Glomerular endothelial cell (primary cell): ENCODE measurements around the gene PFN1. TPM values are rescaled to one million over a fixed set of nuclear protein-coding genes. Genes with fewer than 3 reads are reported as not detected.
"Not testable (repeated sequence)": the region's sequence is repeated elsewhere in the genome, so short reads cannot be mapped to it uniquely, and the experiment has no call there.

ENCODE experiments used
- DNase-seq: peaks from one replicate; pipeline ENCODE4 v3.0.0-alpha.2; 2011; ENCODE audit warnings: low read depth, low spot score; ENCODE audit errors: extremely low read depth
- total RNA-seq: library from RNA; depleted of rRNA; stranded (reverse); fragments of >200 nt; gene quantifications from 2 replicates; pipeline ENCODE4 v1.2.3, GENCODE V29; 2015

Gene PFN1
- total RNA-seq, 1 donor from 2014 or later: 1,900 TPM

DNA sequence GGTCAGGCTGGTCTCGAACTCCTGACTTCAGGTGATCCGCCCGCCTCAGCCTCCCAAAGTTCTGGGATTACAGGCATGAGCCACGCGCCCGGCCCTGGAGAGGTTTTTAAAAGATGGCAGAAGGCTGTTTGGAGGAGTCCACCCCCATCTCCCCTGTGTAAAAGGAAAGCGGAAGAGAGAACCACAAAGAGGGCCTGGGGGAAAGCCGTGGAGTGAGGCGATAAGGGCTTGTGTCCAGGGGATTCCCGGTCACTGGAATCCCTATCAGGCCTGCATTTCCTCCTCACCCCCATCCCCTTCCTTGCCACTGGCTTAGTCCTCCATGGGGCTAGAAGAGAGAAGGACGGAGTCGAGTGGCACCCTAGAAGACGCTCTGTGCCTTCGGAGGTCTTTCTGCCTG lies 16.4 kb downstream of the PFN1 start, which contains the start of gene GP1BA:
Gene GP1BA (plus strand): TSS at position 315 of the 400 bp plus-strand sequence. CDS start 328 bp downstream, outside the sequence.
- no peak for DNase-seq

DNA sequence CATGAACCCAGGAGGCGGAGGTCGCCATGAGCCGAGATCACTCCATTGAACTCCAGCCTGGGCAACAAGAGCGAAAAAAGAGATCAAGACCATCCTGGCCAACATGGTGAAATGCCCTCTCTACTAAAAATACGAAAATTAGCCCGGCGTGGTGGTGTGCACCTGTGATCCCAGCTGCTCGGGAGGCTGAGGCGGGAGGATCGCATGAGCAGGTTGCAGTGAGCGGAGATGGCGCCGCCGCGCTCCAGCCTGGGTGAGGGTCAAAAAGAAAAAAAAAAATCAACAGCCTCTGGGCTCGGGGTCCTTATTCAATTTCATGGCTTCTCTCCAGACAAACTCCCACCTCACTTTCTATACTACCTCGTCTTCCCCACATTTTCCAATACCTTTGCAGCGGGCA lies 19.4 kb downstream of the PFN1 start:
- no peak for DNase-seq

DNA sequence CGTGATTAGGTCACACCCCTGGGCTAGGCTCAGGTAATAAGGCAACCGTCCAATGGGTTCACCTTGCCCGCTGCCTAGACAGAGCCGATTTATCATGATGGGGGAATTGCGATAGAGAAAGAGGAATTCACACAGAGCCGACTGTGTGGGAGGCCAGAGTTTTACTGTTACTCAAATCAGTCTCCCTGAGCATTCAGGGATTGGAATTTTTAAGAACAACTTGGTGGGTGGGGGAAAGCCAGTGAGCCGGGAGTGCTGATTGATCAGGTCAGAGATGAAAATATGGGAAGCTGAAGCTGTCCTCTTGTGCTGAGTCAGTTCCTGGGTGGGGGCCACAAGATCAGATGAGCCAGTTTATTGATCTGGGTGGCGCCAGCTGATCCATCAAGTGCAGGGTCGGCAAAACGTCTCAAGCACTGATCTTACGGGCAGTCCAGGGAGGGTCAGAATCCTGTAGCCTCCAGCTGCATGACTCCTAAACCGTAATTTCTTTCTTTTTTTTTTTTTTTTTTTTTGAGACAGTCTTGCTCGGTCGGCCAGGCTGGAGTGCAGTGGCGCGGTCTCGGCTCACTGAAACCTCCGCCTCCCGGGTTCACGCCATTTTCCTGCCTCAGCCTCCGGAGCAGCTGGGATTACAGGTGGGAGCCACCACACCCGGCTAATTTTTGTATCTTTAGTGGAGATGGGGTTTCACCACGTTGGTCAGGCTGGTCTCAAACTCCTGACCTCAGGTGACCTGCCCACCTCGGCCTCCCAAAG lies 21.6 kb downstream of the PFN1 start:
- DNase-seq: not testable (repeated sequence)

DNA sequence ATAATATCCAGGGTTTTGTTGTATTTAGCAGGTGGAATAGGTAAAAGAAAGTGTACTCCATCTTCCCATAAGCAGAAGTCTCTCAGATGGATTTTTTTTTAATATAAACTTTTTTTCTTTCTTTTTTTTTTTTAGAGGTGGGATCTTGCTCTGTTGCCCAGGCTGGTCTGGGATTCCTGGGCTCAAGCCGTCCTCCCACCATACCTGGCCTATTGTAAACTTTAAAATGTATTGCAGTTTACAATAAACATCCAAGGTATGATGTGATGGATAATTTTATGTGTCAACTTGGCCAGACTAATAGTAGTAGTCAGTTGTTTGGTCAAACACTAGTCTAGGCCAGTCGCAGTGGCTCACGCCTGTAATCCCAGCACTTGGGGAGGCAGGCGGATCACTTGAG lies 27.0 kb downstream of the PFN1 start:
- no peak for DNase-seq

DNA sequence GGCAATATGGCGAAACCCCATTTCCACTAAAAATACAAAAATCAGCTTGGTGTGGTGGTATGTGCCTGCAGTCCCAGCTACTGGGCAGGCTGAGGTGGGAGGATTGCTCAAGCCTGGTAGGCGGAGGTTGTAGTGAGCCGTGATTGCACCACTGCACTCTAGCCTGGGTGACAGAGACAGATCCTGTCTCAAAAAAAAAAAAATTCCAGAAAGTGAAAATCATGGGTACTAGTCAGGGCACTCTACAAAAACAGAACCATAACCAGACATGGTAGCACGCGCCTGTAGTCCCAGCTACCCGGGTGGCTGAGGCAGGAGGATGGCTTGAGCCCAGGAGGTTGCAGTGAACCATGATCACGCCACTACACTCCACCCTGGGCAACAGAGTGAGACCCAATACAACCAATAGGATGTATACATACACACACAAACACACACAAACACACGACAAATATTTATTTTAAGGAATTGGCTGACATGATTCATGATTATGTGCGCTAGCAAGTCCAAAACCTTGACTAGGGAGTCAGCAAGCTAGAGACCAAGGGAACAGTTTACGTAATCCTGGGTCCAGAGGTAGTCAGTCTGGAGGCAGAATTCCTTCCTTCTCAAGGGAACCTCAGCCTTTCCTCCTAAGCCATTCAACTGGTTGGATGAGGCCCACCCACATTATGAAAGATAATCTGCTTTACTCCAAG lies 27.8 kb downstream of the PFN1 start:
- DNase-seq: no peak

DNA sequence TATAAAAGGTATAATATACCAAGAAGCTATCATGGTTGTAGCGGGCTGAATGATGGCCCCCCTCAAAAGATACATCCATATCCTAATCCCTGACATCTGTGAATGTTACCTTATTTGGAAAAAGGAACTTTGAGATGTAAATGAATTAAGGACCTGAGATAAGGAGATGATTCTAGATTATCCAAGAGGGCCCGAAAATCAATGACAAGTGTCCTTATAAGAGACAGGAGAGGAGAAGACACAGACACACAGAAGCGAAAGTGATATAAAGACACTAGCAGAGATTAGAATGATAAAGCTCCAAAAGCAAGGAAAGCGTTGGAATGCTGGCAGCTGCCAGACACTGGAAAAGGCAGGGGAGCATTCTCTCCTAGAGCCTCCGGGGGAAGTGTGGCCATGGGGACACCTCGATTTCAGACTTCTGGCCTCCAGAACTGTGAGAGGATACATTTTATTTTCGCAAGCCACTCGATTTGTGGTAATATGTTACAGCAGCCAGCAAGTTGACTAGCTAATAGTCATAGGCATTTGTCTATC lies 28.8 kb downstream of the PFN1 start:
- DNase-seq: no peak

DNA sequence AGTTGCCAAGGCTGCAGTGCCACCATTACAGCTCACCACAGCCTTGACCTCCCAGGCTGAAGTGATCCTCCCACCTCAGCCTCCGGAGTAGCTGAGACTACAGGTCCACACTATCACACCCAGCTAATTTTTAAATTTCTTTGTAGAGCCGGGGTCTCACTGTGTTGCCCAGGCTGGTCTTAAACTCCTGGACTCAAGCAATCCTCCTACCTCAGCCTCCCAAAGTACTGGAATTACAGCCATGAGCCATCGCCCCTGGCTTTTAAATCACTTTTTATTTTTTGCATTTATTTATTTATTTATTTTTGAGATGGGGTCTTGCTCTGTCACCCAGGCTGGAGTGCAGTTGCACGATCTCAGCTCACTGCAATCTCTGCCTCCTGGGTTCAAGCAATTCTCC lies 33.8 kb downstream of the PFN1 start:
- DNase-seq: not testable (repeated sequence)

DNA sequence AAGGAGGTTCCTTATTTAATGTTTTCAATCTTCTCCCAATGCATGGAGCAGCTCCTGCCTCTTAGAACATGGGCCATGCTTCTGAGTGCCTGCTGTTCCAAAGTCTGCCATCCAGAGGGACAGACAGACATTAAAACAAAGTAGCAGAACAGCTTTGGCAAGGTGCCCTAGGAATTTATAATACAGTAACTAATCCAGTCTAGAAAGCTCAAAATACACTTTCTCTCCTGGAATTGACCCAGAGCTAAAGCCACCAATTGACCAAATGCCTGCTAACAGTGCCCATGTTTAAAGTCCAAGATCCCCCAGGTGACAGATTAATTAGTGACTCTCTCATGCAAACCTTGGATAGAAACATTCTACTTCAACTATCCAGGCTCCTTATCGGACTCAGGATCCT lies 34.3 kb downstream of the PFN1 start:
- no peak for DNase-seq

DNA sequence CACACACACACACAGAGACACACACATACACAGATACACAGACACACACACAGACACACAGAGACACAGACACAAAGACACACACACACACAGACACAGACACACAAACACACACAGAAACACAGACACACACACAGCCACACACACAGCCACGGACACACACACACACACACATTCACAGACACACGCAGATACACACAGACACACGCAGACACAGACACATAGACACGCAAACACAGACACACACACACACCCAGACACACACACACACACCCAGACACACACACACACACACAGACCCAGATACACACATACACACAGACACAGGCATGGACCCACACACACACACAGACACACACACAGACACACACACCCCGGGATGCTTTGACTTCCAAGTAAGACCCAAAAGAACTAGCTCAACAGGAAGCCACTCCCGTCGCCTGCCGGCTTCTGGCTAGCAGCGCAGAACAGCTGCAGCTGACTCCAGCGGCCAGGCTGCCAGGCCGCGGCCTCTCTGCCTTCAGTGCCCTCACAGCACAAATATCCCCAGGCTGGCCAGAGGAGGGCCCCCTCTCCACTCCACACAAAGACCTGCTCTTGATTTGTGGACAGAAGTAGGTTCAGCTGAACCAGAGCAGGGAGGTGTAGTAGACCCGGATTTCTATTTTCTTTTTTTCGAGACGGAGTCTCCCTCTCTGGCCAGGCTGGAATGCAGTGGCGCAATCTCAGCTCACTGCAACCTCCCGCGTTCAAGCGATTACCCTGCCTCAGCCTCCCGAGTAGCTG lies 39.4 kb downstream of the PFN1 start:
- no peak for DNase-seq

DNA sequence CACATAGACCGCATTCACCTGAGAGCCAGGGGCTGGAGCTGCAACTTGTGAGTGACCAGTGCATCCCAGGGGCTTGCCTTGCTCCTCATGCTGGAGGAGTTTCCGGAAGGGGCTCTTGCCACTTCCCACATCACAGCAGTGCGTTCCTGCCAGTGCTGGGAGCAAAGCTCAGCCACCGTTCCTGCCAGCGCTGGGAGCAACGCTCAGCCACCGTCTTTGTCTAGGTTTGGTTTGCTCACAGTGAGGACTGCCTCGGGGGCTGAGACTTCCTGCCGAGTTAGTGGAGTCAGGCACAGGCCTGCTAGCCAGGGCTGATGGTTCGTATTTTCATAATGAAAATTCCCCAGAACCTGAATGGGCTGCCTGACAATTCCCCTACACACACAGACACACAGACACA lies 40.0 kb downstream of the PFN1 start:
- no peak for DNase-seq

DNA sequence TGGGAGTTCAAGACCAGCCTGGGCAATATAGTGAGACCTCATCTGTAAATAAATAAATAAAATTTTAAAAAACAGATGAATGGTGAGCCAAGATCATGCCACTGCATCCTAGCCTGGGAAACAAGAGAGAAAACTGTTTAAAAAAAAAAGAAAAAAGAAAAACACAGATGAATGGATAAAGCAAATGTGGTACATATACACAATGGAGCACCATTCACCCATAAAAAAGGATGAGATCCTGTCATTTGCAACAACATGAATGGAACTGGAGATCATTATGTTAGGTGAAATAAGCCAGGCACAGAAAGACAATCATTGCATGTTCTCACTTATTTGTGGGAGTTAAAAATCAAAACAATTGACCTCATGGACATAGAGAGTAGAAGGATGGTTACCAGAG lies 41.7 kb downstream of the PFN1 start:
- not testable (repeated sequence) for DNase-seq

DNA sequence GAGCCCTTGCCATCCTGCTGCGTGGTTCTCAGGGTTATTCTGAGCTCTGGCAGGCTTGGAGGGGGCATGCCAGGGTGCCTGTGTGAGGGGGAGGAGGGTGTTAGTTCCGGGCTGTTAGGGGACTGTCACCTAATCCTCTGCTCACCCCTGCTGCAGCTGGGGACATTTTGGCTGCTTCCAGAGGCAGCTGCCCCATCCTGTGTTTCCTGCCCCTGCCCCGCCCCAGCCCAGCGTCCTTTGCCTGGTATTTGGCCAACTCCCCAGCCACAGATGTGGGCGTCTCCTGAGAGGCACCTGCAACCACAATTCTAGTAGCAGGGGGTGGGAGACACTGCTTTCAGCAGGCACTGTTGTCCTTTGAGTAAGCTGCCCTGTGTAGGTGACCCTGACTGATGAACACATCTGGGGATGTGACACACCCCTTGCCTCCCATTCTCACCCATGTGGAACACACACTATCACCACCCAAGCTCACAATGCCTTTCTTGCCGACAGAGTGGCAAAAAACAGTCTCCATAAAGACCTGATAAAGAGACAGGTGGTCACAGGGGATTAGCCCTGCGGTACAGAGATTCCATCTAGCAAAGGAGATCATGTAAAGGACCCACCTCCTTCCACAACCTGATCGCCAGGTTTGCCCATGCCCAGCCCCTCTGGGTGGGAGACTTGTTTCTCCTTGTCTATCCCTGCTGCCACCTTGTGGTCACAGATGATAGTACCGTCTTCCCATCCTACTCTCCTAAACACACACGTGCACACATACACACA lies 45.1 kb downstream of the PFN1 start, which contains the start of gene CHRNE:
Gene CHRNE (minus strand): TSS at position 48 of the 768 bp plus-strand sequence. CDS start 35 bp downstream, at position 13.
- DNase-seq: no peak

DNA sequence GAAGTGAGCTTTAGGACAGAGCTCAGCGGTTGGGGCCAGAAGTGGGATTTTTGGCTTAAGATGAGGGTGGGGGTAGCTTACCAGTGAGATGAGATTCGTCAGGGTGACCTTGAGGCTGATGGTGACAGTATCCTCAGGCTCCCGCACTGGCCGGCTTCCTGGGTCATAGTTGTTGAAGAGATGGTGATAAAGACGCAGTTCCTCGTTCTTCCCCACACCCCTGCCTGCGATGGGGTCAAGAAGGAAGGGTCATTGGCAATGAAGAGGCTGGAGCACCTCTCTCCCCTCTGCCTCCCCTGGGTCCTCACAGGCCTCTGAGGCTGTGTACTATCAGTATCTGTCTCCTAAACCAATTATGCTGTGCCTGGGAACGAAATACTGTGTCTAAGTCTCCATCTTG lies 45.8 kb downstream of the PFN1 start:
- DNase-seq: no peak

DNA sequence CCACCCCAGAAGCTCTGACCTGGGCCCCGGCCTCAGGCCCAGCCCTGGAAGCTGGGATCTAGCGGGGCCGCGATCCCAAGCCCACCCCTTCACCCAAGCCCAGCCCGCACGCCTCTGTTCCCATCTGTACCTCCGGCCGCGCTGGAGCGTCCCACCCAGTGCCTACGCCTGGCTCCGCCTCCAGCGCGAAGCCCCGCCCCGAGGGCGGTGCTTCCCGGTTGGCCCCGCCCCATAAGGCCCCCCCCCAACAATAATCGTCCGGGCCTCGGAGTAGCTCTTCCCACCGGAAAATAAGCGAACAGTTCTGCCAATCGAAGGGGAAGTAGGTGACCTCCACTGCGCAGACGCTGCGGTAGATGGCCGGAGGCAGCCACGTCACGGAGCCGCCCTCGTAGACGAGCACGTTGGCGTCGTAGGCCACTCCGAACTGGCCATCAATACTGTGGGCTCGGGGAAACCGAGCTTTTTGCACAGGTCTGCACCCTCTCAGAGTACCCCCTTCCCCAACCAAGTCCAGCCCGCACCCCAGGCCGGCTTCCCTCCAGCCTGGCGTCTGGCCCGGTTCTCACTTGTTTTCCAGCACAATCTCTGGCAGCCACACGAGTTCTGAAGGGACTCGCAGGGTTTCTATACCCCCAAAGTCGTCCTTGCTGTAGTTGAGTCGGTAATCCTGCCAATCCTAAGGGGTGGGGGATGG lies 46.5 kb downstream of the PFN1 start:
- DNase-seq: no peak

DNA sequence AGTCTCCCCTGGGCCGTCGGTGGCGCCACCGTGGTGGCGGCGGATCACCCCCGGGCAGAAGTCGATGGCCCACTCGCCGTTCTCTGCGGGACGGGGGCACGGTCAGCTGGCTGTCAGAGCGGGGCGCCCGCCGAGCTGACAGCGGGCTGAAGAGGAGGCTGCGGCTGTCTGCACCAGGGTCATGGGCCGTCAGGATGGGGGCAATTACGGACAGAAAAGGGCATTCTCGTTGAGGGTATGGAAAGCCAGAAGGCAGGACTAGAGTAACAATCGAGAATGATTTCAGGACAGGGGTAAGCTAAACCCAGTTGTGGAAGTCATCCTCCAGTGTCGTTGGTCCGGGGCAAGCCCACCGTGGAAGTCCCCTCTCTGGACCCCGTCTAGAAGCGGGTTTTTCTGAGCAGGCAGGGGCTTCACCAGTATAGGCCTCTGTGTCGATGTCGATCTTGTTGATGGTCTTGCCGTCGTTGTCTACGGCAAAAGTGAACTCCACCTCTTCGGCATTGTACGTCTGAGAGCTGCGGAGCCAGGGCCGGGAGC lies 47.2 kb downstream of the PFN1 start:
- no peak for DNase-seq

DNA sequence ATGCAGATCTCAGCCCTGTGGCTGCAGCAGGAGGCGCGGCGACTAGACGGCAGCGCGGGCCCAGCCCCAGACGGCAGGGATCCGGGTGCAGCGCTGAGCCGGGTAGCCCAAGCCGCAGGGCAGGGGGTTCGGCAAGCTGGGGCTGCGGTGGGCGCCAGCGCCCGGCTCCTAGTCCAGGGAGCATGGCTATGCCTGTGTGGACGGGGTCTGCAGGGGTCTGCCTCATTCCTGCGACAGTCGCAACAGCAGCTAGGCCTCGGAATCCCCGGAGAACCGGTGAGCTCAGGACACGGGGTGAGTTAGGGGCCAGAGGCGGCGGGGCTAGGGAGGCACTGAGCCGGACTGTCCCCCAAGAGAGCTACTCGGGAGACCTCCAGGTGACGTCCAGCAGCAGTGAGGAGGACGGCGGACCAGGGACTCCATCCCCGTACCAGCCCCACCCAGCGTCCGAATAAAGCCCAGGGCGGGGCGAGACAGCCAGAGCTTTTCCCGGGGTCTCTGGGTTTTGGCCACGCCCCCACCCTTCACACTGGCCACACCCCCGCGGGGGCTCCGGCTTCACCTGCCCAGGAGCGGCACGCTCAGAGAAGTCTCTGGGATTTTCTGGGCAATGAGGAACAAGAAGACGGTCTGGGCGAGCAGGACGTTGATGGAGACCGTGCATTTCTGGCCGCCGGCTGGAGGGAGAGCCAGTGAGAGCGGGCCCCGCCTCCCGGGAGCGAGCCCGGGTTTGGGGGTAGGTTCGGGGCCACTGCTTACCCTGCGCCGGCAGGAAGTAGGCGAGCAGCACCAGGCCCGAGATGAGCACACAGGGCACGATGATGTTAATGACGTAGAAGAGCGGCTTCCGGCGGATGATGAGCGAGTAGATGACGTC lies 47.9 kb downstream of the PFN1 start:
- DNase-seq: no peak

DNA sequence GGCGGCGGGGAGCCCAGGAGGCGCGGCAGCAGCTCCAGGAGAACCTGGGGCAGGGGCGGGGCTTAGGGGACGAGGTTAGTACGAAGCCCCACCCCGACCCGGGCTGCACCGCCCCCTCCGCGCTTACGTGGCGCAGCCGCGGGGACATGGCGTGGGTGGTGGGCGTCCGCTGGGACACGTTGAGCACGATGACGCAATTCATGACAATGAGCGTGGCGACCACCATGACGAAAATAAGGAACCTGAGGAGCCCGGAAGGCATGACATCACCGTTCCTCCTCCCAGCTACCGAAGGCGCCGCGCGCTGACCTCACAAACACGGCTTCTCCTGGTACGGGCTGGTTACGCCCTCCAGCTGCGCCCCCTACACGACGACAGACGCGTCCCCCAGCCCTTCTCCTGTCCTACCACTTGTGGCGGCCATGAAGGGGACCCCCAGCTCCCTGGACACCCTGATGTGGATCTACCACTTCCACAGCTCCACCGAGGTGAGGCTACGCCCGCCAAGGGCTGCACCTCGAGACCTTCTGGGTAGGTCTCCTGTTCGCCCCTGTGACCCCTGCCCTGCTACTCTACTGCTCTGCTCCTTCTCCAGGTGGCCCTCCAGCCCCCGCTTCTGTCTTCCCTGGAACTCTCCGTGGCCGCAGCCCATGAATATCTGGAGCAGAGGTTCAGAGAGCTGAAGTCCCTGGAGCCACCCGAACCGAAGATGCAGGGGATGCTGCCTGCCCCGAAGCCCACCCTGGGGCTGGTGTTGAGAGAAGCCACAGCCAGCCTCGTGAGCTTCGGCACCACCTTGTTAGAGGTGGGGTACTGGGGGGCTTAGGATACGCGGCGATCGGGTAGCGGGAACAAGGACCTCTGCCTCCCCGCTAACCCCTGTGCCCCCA lies 48.7 kb downstream of the PFN1 start, which contains the start of gene C17orf107:
Gene C17orf107 (plus strand): TSS at position 196 of the 890 bp plus-strand sequence. CDS start 227 bp downstream, at position 423.
- no peak for DNase-seq
